Measurements from ENCODE around the gene CD5L.

The CD5L gene

DNA sequence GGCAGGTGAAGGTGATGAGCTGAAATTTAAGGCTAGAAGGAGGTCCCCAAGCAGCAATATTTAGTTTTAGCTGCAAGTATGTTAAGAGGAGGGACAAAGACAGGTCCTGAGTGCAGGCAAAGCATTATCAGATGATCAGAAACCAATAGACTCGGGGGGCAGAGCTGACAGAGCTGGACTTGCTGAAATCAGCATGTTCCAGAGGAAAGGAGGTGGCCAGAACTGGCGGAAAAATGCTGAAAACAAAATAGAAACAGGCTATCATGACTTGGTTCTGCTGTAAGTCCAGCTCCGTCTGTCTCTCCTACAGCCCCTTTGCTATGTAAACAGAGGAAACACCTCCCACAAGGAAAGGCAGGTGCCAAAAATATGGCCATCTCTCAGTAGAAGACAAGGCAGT is at the start of gene CD5L:
CD5L (minus strand) TSS at position 101 of the 400 bp plus-strand sequence. CDS start 107 bp downstream, outside the sequence.
- H3K27ac ChIP-seq, result no peak within 1 kb of the TSS
- TF ChIP-seq, protein P1, sequence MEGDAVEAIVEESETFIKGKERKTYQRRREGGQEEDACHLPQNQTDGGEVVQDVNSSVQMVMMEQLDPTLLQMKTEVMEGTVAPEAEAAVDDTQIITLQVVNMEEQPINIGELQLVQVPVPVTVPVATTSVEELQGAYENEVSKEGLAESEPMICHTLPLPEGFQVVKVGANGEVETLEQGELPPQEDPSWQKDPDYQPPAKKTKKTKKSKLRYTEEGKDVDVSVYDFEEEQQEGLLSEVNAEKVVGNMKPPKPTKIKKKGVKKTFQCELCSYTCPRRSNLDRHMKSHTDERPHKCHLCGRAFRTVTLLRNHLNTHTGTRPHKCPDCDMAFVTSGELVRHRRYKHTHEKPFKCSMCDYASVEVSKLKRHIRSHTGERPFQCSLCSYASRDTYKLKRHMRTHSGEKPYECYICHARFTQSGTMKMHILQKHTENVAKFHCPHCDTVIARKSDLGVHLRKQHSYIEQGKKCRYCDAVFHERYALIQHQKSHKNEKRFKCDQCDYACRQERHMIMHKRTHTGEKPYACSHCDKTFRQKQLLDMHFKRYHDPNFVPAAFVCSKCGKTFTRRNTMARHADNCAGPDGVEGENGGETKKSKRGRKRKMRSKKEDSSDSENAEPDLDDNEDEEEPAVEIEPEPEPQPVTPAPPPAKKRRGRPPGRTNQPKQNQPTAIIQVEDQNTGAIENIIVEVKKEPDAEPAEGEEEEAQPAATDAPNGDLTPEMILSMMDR (conservative IDR thresholded peaks at IDR 0.05), result no peak

DNA sequence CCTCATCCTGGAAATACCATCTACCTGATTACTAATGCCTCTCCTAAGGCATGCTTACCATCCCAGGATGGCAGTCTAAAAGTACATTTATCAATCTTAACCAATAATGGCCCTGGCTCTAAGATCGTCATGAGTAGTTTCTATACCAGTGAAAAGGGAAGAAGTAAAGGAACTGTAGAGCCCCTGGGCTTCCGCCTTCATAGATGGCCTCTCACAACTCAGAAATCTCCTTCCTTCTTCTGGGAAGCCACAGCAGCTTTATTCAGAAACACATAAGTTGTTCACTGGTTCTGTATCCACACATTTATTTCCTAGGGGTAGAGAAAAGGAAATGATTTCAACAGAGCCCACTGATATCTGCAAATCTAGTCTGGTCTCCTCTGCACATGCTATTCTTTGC is 41.0 kb upstream of the CD5L start:
- TF ChIP-seq, protein P1 (conservative IDR thresholded peaks at IDR 0.05), result no peak
- no peak overlapping the region for H3K27ac ChIP-seq

DNA sequence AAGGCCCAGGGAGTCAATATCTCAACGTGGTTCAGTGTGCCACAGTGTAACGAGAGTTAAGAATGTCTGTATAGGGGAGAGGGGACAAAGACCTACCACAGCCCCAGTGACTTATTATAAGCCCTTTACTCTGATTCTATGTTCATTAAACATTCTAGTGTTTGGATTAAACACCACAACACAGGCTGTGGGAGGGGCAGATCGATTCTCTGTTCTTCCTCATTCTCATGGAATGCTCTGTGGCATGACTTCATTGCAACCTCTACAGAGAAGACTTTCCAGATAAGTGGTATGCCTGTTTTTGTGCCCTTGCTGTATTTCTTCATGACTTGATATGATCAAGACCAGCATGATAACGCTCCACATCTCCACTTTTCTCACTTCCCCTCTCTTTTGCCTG is 39.0 kb upstream of the CD5L start:
- no peak overlapping the region for H3K27ac ChIP-seq
- TF ChIP-seq, protein P1 (conservative IDR thresholded peaks at IDR 0.05), result no peak

DNA sequence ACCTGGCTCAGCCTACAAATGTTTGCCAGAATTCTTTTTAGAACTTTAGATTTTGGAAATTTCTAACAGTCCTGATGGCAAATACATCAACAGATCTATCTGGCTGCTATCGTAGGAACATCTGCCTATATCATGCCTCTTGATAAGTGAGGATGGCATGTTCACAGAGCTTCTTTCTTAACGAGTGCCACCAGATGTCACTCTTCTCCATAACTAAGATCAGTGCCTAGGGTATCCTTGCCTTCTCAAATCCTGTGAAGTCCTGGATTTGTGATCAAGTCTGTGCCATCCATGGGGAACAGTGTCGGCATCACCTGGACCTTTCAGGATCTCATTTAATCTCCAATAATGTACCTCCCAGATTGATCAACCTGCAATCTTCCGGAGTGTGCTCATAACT is 36.5 kb upstream of the CD5L start:
- no peak overlapping the region for H3K27ac ChIP-seq
- TF ChIP-seq, protein P1 (conservative IDR thresholded peaks at IDR 0.05), result peak; percentile 73

DNA sequence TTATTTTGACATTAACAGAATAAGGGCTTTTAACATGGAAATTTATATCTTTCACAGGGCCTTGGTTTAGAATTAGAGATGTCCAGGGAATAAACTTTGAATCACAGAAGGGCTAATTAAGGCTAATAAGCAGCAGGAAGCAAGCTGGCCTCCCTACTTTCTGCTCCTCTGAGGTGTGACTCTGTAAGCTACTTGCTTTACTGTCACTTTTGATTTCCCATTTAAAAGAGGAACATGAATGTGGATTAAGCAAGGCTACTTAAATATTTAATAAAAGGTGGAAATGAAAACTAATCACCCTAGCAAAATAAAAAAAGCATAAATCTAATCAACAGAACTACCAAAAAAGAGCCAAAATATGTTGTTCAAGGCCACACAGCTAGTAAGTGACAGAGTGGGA is 28.9 kb upstream of the CD5L start:
- TF ChIP-seq, protein P1 (conservative IDR thresholded peaks at IDR 0.05), result no peak
- no peak overlapping the region for H3K27ac ChIP-seq

DNA sequence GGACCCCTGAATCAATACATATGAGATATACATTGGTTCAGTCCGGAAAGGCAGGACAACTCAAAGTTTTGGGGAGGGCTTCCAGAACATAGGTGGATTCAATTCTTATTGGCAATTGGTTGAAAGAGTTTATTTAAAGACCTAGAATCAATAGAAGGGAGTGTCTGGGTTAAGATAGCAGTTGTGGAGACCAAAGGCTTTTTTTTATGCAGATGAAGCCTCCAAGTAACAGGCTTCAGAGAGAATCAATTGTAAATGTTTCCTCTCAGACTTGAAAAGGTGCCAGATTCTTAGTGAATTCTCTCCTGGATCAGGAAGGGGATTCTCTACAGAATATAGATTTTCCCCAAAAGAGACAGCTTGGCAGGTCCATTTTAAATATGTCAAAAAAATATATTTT is 27.0 kb upstream of the CD5L start:
- no peak overlapping the region for H3K27ac ChIP-seq
- TF ChIP-seq, protein P1 (conservative IDR thresholded peaks at IDR 0.05), result no peak

DNA sequence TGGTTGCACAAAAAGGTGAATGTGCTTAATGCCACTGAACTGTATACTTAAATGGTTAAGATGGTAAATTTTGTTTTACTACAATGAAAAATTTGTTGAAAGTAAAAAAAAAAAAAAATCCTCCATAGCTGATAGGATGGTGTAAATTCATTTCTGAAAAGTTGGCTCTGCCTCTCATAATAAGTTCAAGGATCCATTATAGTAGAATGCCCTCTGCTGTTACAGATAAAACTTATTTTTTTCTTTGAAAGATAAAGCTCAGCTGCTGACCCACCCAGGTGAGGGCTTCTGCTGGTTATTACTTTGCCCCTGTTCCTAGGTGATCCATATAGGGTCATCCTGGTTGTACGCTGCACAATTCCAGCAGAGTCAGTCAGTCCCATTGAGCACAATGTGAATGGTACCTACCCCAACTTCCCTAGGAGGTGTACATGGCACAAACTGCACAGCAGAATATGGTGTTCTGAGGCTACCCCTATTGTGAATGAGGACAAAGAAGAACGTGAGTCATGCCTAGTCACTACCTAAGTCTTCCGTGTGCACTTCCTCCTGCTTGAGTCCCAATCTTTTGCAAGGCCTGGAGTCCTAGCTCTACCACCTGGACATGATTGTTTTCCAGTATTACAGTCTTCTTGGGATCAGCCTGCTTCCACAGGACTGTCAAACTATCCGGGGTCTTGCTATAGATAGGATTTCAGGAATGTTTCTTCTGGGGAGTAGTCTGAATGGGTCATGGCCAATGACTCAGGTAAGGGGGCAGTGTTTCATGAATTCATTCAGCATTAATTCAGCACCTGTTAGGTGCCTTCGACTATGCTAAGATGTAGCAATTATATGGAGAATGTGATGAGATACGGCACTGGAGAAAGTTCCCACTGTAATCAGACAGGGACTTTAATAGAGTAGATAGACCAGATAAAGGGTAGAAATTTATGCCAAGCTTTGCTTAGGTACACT is 20.8 kb upstream of the CD5L start:
- TF ChIP-seq, protein P1 (conservative IDR thresholded peaks at IDR 0.05), result no peak
- no peak overlapping the region for H3K27ac ChIP-seq
